Activated CD4-positive, alpha-beta memory T cell treated with anti-CD3 and anti-CD28 coated beads for 36 hours (primary cell): Measurements from ENCODE around the gene KRTAP2-2. TPM values are rescaled to one million over a fixed set of nuclear protein-coding genes. Genes with fewer than 3 reads are reported as not detected.
"Not testable (repeated sequence)": the region's sequence is repeated elsewhere in the genome, so short reads cannot be mapped to it uniquely, and the experiment has no call there.

Experiments used
- CTCF ChIA-PET: fragments of 350-600 bp; sonication (Branson Sonifier 250); formaldehyde crosslinking; loops from one replicate; lab custom pipeline; 2021; ENCODE audit warnings: antibody characterized with exemption, inconsistent platforms; lab: Charles Lee
- POLR2A ChIA-PET: fragments of 350-600 bp; sonication (Branson Sonifier 250); formaldehyde crosslinking; loops from one replicate; lab custom pipeline; 2021; ENCODE audit warnings: antibody characterized with exemption; lab: Charles Lee
- DNase-seq: peaks from one replicate; pipeline ENCODE4 v3.0.0-alpha.2; 2020
- H3K27ac Mint-ChIP-seq: one replicate; pipeline ENCODE4 v1.8.0; 2021; ENCODE audit warnings: mixed read lengths
- H3K27me3 Mint-ChIP-seq: one replicate; pipeline ENCODE4 v1.8.0; 2021; ENCODE audit warnings: mixed read lengths
- H3K36me3 Mint-ChIP-seq: one replicate; pipeline ENCODE4 v1.8.0; 2021; ENCODE audit warnings: mixed read lengths
- H3K4me1 Mint-ChIP-seq: one replicate; pipeline ENCODE4 v1.8.0; 2021; ENCODE audit warnings: low read depth, mixed read lengths
- H3K4me3 Mint-ChIP-seq: one replicate; pipeline ENCODE4 v1.8.0; 2021; ENCODE audit warnings: mild to moderate bottlenecking, mixed read lengths
- H3K9me3 Mint-ChIP-seq: one replicate; pipeline ENCODE4 v1.8.0; 2021; ENCODE audit warnings: mixed read lengths
- intact Hi-C: fragments of 100-400 bp; cut with micrococcal nuclease; formaldehyde crosslinking; loops from one replicate; pipeline ENCODE4 v1.15.1; 2023
- total RNA-seq, 2 experiments: library from RNA; stranded (reverse); gene quantifications; one replicate each; pipeline ENCODE4 v1.2.3, GENCODE V29; 2021

The KRTAP2-2 gene, protein sequence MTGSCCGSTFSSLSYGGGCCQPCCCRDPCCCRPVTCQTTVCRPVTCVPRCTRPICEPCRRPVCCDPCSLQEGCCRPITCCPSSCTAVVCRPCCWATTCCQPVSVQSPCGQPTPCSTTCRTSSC
- total RNA-seq: not detected

DNA sequence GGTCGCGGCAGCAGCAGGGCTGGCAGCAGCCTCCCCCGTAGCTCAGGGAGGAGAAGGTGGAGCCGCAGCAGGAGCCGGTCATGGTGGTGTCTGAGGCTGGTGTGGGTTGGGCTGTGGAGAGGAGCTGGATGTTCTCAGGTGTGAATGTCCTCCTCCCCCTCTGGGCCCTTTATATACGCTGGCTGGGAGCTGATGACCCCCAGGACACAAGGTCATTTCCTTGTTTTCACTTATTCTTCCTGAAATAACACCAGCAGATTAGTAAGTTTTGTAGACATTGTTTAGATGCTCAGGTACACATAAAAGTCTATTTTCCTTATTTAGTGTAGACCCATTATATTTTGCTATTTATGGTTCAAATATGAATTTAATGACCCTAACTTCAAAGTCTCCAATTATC lies at the start of gene KRTAP2-2:
TSS of gene KRTAP2-2 (minus strand) at position 101 of the 400 bp plus-strand sequence. CDS start at position 82, 19 bp downstream.
- POLR2A ChIA-PET, CTCF ChIA-PET, H3K27ac Mint-ChIP-seq, H3K4me1 Mint-ChIP-seq, H3K9me3 Mint-ChIP-seq, intact Hi-C loops, H3K36me3 Mint-ChIP-seq, H3K4me3 Mint-ChIP-seq, DNase-seq: not testable (repeated sequence)
- peaks cover 20% of the 10 kb centered on the region for H3K27me3 Mint-ChIP-seq

DNA sequence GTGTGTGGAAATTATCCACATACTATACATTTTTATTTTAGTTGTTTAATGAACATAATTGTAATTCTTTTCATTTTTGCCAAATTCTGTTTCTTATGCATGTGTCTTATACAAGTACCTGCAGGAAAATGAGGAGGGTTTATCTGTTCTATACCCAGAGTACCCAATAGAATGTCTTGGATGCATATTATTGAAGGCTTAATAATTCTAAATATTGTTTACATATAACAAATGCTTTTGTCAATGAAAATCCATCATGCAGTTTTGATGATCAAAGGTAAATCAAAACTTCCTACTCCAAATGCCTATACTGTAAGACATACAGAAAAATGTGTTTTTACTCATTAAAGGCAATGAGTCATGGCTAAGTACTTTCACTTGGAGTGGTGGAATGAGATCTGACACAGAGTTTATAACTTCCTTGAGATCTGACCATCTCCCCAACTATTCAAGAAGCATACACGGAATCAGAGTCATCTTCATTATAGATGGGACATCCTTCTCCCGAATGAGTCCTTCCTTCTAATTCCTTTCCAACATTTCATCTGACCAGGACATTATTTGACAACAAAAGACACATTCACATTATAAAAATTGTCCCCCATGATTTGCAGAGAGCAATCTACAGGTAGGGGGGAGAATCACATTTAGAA lies 49.5 kb upstream of the KRTAP2-2 start:
- intact Hi-C loops: not testable (repeated sequence)

DNA sequence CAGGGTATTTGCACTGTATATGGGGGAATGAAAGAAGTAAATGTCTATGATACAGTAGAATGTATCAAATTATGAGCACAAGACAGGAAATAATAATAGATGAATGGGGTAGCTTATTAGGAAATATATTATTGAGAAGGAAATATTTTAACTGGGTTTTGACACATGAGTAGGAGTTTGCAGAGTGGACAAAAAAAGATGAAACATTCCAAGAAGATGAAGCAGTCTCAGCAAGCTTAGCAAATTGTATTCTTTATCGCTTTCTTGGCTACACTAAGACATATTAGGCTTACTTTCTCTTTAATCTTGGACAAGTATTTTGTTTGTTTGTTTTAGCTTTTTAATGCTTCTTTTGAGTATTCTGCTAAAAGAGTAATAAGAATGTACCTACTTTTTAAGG lies 48.9 kb upstream of the KRTAP2-2 start:
- ChIA-PET CTCF (no interaction called here), POLR2A (no interaction called here)
- H3K36me3 Mint-ChIP-seq: no peaks in the 10 kb centered on the region
- peaks cover 15% of the 10 kb centered on the region for H3K27me3 Mint-ChIP-seq
- H3K4me3 Mint-ChIP-seq: no peak overlapping the region
- H3K4me1 Mint-ChIP-seq: peaks cover 6% of the 10 kb centered on the region
- no peak overlapping the region for H3K27ac Mint-ChIP-seq
- no peaks in the 10 kb centered on the region for H3K9me3 Mint-ChIP-seq
- DNase-seq: no peak
- intact Hi-C loops: no loop called here

More for the DNA sequence above, 49.5 kb upstream of the KRTAP2-2 start:
- H3K4me1 Mint-ChIP-seq, DNase-seq, CTCF ChIA-PET, POLR2A ChIA-PET, H3K4me3 Mint-ChIP-seq, H3K9me3 Mint-ChIP-seq, H3K36me3 Mint-ChIP-seq, H3K27ac Mint-ChIP-seq: not testable (repeated sequence)
- peaks cover 15% of the 10 kb centered on the region for H3K27me3 Mint-ChIP-seq

DNA sequence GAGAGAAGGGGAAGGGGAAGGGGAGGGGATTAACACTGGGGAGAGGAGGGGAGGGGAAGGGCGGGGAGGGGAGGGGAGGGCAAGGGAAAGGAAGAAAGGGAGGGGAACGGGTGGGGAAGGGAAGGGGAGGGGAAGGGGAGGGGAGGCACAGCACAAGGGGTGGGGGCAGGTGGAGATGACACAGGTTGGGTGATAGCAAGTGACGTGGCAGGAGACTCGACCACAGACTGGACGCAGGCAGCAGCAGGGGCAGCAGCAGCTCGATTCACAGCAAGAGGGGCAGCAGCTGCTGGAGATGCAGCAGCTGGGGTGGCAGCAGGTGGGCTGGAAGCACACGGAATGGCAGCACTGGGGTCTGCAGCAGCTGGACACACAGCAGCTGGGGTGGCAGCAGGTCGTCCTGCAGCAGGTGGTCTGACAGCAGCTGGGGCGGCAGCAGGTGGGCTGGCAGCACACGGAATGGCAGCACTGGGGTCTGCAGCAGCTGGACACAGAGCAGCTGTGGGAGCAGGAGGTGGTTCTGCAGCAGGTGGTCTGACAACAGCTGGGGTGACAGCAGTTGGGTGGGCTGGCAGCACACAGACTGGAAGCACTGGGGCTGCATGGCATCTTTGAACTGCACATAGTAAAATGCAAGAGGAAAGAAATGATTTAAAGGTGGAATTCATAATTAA lies 46.7 kb upstream of the KRTAP2-2 start, which contains the start of gene KRTAP4-16:
TSS of gene KRTAP4-16 (minus strand) at position 624 of the 674 bp plus-strand sequence. CDS start at position 624, 0 bp downstream.
- H3K27me3 Mint-ChIP-seq: peaks cover 14% of the 10 kb centered on the region
- CTCF ChIA-PET: no interaction called here
- peaks cover 4% of the 10 kb centered on the region for H3K4me1 Mint-ChIP-seq
- intact Hi-C loops: no loop called here
- POLR2A ChIA-PET: no interaction called here
- H3K4me3 Mint-ChIP-seq: no peak within 1 kb of the TSS
- no peak within 1 kb of the TSS for H3K27ac Mint-ChIP-seq
- H3K9me3 Mint-ChIP-seq: no peaks in the 10 kb centered on the region
- no peak for DNase-seq
- no peaks in the 10 kb centered on the region for H3K36me3 Mint-ChIP-seq

DNA sequence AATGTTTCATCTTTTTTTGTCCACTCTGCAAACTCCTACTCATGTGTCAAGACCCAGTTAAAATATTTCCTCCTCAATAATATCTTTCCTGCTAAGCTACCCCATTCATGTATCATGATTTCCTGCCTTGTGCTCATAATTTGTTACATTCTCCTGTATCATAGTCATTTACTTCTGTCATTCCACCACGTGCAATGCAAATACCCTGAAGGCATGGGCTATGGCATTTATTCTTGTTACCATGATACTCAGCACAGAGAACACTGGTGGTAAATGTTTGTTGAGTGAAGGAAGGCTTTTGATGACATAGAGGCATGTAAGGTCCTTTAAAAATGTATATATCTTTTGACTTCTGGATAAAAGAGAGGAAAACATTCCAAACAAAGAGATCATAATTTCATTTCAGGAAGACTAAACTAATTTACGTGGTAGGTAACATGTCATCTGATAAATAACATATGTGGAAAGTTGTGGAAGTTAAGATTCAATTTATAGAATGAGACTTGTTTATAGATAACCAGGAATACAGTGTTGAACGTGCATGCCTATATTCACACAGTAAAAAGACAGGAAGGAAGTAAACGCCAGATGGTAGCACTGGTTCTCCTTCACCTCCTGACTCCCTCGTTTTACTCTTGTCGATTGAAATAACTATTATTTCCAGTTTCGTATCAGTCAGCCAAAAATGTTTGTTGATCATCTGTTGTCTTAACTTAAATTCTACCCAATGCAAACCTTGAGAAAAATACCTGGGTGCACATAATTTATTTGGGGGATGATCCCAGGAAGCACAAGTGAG lies 44.9 kb upstream of the KRTAP2-2 start:
- intact Hi-C loops, H3K27ac Mint-ChIP-seq, H3K4me1 Mint-ChIP-seq, DNase-seq, H3K27me3 Mint-ChIP-seq, H3K4me3 Mint-ChIP-seq, H3K36me3 Mint-ChIP-seq, H3K9me3 Mint-ChIP-seq, POLR2A ChIA-PET, CTCF ChIA-PET: not testable (repeated sequence)

DNA sequence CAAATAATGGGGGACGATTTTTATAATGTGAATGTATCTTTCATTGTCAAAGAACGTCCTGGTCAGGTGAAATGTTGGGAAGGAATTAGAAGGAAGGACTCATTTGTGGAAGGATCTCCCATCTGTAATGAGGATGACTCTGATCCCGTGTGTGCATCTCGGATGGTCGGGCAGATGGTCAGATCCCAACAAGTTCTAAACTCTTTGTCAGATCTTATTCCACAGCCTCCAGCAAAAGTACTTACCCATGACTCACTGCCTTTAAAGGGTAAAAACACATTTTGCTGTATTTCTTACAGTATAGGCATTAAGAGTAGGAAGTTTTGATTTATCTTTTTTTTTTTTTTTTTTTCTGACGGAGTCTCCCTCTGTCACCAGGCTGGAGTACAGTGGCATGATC lies 43.5 kb upstream of the KRTAP2-2 start:
- Mint-ChIP-seq H3K9me3 (no peaks in the 10 kb centered on the region), H3K27ac (no peak overlapping the region), H3K4me3 (no peak overlapping the region), H3K4me1 (peaks cover 4% of the 10 kb centered on the region), H3K36me3 (no peaks in the 10 kb centered on the region), H3K27me3 (peaks cover 7% of the 10 kb centered on the region)
- no peak for DNase-seq
- intact Hi-C loops: no loop called here
- ChIA-PET POLR2A (no interaction called here), CTCF (interaction anchor here (0.6 kb wide), 1 partner anchor 224 kb away, joined by 3 read pairs; no protein-coding TSS in a partner anchor)

DNA sequence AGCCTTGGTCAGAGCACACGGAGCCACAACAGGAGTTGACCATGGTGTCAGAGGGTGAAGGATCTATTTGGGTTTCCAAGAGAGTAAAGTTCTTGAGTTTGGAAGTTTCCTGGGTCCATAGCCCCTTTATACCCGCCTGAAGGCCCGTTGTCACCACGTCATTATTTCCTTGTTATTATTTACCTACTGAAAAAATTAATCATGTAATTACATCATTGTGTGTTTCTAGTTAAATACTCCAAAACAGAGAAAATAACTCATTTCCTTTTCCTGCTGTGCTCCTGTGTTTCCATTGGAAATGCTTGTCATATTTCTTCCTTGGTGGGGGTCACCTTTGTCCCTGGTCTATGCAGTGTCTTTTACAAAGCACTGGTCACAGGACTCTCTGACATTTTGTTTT lies 43.0 kb upstream of the KRTAP2-2 start, which contains the start of gene KRTAP4-8:
TSS of gene KRTAP4-8 (minus strand) at position 101 of the 400 bp plus-strand sequence. CDS start at position 43, 58 bp downstream.
- intact Hi-C loops: no loop called here
- H3K27me3 Mint-ChIP-seq: peaks cover 7% of the 10 kb centered on the region
- H3K36me3 Mint-ChIP-seq: no peaks in the 10 kb centered on the region
- peaks cover 1% of the 10 kb centered on the region for H3K9me3 Mint-ChIP-seq
- no peak within 1 kb of the TSS for H3K4me3 Mint-ChIP-seq
- CTCF ChIA-PET: interaction anchor here (0.6 kb wide), 1 partner anchor 20 kb away, joined by 3 read pairs; the partner anchor contains the start of gene KRTAP4-11
- no peak for DNase-seq
- POLR2A ChIA-PET: no interaction called here
- H3K27ac Mint-ChIP-seq: no peak within 1 kb of the TSS
- peaks cover 4% of the 10 kb centered on the region for H3K4me1 Mint-ChIP-seq

DNA sequence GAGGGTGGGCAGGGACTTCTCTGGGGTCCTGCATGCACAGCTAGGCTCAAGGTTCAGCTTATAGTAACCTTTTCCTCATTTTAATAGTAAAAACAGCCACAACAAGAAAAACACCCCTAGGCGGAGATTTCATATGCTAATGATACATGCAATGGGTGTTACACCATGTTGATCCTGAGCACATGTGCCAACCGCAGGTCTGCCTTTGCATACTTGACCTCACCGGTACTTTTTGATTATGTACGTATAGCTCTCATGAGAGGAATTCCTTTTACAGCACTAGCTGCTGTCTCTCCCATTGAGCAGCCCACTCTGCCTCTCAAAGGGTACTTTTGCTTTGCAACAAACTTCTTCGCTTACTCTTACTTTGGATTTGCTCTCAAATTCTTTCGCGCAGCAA lies 41.0 kb upstream of the KRTAP2-2 start:
- intact Hi-C loops: no loop called here
- POLR2A ChIA-PET: no interaction called here
- peaks cover 5% of the 10 kb centered on the region for H3K9me3 Mint-ChIP-seq
- peaks cover 4% of the 10 kb centered on the region for H3K4me1 Mint-ChIP-seq
- no peak overlapping the region for H3K27ac Mint-ChIP-seq
- DNase-seq: no peak
- no peak overlapping the region for H3K4me3 Mint-ChIP-seq
- H3K27me3 Mint-ChIP-seq: peaks cover 7% of the 10 kb centered on the region
- H3K36me3 Mint-ChIP-seq: no peaks in the 10 kb centered on the region
- CTCF ChIA-PET: no interaction called here

DNA sequence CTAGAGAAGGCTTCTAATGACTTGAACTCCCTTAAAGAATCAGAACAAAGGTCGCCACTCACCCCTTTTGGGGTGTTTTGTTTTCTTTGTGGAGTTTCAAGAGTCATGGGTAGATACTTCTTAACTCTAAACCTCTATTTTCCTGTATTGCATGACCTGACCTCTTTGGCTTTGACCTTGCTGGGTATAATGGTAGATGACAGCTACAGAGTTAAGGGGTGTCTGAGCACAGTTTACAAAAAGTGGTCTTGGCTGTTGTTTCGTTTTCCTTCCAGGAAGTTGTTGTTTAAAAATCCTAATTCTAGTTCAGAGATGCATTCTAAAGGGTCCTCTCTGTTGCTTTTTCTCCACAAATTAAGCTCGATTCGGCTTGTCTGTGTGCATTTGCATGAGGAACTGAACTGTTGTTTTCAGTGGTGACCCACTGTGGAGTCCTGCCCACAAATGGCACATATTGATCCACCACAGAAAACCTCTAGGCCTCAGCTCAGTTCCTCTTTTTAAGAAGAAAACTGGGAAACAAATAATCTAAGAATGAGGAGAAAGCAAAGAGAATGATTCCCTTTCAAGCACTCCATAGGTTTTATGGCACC lies 33.8 kb upstream of the KRTAP2-2 start:
- intact Hi-C loops, H3K27me3 Mint-ChIP-seq, H3K36me3 Mint-ChIP-seq, DNase-seq, CTCF ChIA-PET, H3K4me3 Mint-ChIP-seq, POLR2A ChIA-PET, H3K4me1 Mint-ChIP-seq, H3K9me3 Mint-ChIP-seq, H3K27ac Mint-ChIP-seq: not testable (repeated sequence)

DNA sequence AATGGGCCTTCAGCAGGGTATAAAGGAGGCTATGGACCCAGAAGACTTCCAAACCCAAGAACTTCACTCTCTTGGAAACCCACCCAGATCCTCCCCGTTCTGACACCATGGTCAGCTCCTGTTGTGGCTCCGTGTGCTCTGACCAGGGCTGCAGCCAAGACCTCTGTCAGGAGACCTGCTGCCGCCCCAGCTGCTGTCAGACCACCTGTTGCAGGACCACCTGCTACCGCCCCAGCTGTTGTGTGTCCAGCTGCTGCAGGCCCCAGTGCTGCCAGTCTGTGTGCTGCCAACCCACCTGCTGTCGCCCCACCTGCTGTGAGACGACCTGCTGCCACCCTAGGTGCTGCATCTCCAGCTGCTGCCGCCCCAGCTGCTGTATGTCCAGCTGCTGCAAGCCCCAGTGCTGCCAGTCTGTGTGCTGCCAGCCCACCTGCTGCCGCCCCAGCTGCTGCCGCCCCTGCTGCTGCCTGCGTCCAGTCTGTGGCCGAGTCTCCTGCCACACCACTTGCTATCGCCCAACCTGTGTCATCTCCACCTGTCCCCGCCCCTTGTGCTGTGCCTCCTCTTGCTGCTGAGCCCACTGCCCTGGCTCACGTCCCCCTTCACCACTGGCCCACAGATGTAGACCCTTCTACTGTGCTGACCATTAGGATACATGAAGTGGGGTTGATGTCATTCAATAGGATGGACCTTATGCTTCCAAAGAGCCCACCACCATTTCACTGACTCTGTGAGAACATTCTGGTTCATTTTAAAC lies 29.2 kb upstream of the KRTAP2-2 start, which contains the start of gene KRTAP4-7:
TSS of gene KRTAP4-7 (plus strand) at position 51 of the 757 bp plus-strand sequence. CDS start at position 108, 57 bp downstream.
- H3K4me3 Mint-ChIP-seq, DNase-seq, CTCF ChIA-PET, H3K9me3 Mint-ChIP-seq, H3K4me1 Mint-ChIP-seq, POLR2A ChIA-PET, H3K36me3 Mint-ChIP-seq, intact Hi-C loops, H3K27ac Mint-ChIP-seq: not testable (repeated sequence)
- H3K27me3 Mint-ChIP-seq: peaks cover 12% of the 10 kb centered on the region

DNA sequence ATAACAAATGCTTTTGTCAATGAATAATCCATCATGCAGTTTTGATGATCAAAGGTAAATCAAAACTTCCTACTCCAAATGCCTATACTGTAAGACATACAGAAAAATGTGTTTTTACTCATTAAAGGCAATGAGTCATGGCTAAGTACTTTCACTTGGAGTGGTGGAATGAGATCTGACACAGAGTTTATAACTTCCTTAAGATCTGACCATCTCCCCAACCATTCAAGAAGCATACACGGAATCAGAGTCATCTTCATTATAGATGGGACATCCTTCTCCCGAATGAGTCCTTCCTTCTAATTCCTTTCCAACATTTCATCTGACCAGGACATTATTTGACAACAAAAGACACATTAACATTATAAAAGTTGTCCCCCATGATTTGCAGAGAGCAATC lies 28.4 kb upstream of the KRTAP2-2 start:
- H3K36me3 Mint-ChIP-seq, H3K9me3 Mint-ChIP-seq: not testable (repeated sequence)

More for the DNA sequence above, 28.4 kb upstream of the KRTAP2-2 start:
- H3K27ac Mint-ChIP-seq, DNase-seq, intact Hi-C loops, H3K4me3 Mint-ChIP-seq, CTCF ChIA-PET, H3K4me1 Mint-ChIP-seq, POLR2A ChIA-PET: not testable (repeated sequence)
- peaks cover 13% of the 10 kb centered on the region for H3K27me3 Mint-ChIP-seq
